GM23338 (cell line): Measurements from ENCODE around the gene DNAH10. TPM values are rescaled to one million over a fixed set of nuclear protein-coding genes. Genes with fewer than 3 reads are reported as not detected.
"Not testable (repeated sequence)": the region's sequence is repeated elsewhere in the genome, so short reads cannot be mapped to it uniquely, and the experiment has no call there.

Experiments
- ATAC-seq: fragments of 200-7000 bp; cut with Tn5 transposase; 3 replicates; pipeline ENCODE4 v1.9.1; 2020
- DNase-seq: peaks from one replicate; pipeline ENCODE4 v3.0.0-alpha.2; 2015; ENCODE audit warnings: low spot score
- H2AFZ ChIP-seq: fragments of 200-600 bp; sonication (generic); 2 replicates; pipeline ENCODE4 v1.8.0; 2016; ENCODE audit warnings: antibody characterized with exemption, mild to moderate bottlenecking, moderate library complexity
- H3F3A ChIP-seq: fragments of 200-600 bp; sonication (generic); replicated peaks from 2 replicates; pipeline ENCODE4 v1.8.0; 2017; ENCODE audit warnings: antibody characterized with exemption, mixed run types, low read depth
- H3K27ac ChIP-seq: fragments of 200-600 bp; sonication (generic); 2 replicates; pipeline ENCODE4 v1.6.1; 2016; ENCODE audit warnings: low read depth
- H3K27me3 ChIP-seq: fragments of 200-600 bp; sonication (generic); 2 replicates; pipeline ENCODE4 v1.8.0; 2016; ENCODE audit warnings: mild to moderate bottlenecking, mixed run types, moderate library complexity; ENCODE audit not compliant: insufficient read depth
- H3K36me3 ChIP-seq: fragments of 200-600 bp; sonication (generic); 2 replicates; pipeline ENCODE4 v1.8.0; 2016; ENCODE audit warnings: mild to moderate bottlenecking; ENCODE audit not compliant: insufficient read depth
- H3K4me1 ChIP-seq: fragments of 200-600 bp; sonication (generic); 2 replicates; pipeline ENCODE4 v1.8.0; 2016; ENCODE audit warnings: mild to moderate bottlenecking, moderate library complexity; ENCODE audit not compliant: insufficient read depth
- H3K4me2 ChIP-seq: fragments of 200-600 bp; sonication (generic); 2 replicates; pipeline ENCODE4 v1.7.1; 2017; ENCODE audit warnings: mixed run types
- H3K4me3 ChIP-seq: fragments of 200-600 bp; sonication (generic); 2 replicates; pipeline ENCODE4 v1.6.1; 2016; ENCODE audit warnings: mixed run types
- H3K79me2 ChIP-seq: fragments of 200-600 bp; sonication (generic); replicated peaks from 2 replicates; pipeline ENCODE4 v1.8.0; 2017; ENCODE audit warnings: mild to moderate bottlenecking; ENCODE audit not compliant: insufficient read depth
- H3K9me2 ChIP-seq: fragments of 200-600 bp; sonication (generic); 2 replicates; pipeline ENCODE4 v1.8.0; 2017; ENCODE audit not compliant: insufficient read depth
- H4K20me1 ChIP-seq: fragments of 200-600 bp; sonication (generic); replicated peaks from 2 replicates; pipeline ENCODE4 v1.8.0; 2017; ENCODE audit warnings: mild to moderate bottlenecking; ENCODE audit not compliant: insufficient read depth
- H3K27ac Mint-ChIP-seq: 2 replicates; pipeline ENCODE4 v1.8.0; 2020; ENCODE audit warnings: inconsistent platforms, mild to moderate bottlenecking, moderate library complexity, mixed read lengths
- H3K27me3 Mint-ChIP-seq: 3 replicates; pipeline ENCODE4 v1.8.0; 2022; ENCODE audit warnings: low read depth, mild to moderate bottlenecking, moderate library complexity, mixed read lengths, inconsistent platforms; ENCODE audit not compliant: insufficient read depth, poor library complexity
- H3K36me3 Mint-ChIP-seq: 3 replicates; pipeline ENCODE4 v1.8.0; 2021; ENCODE audit warnings: low read depth, mild to moderate bottlenecking, inconsistent platforms, moderate library complexity, mixed read lengths
- H3K4me1 Mint-ChIP-seq: 3 replicates; pipeline ENCODE4 v1.8.0; 2020; ENCODE audit warnings: mild to moderate bottlenecking, inconsistent platforms, mixed read lengths
- H3K4me3 Mint-ChIP-seq: 3 replicates; pipeline ENCODE4 v1.8.0; 2021; ENCODE audit warnings: moderate library complexity, mild to moderate bottlenecking, inconsistent platforms, mixed read lengths
- H3K9me3 Mint-ChIP-seq: 3 replicates; pipeline ENCODE4 v1.8.0; 2020; ENCODE audit warnings: moderate library complexity, mild to moderate bottlenecking, inconsistent platforms, mixed read lengths
- EZH2phosphoT487 ChIP-seq: fragments of 200-600 bp; sonication (generic); IDR thresholded peaks from one replicate; pipeline ENCODE4 v1.8.1; 2018; ENCODE audit warnings: antibody characterized with exemption; ENCODE audit not compliant: unreplicated experiment
- JUNB ChIP-seq: IDR thresholded peaks from one replicate; pipeline ENCODE4 v1.6.1; 2016; ENCODE audit warnings: antibody characterized with exemption; ENCODE audit not compliant: unreplicated experiment
- NANOG ChIP-seq: IDR thresholded peaks from 2 replicates; pipeline ENCODE4 v1.6.1; 2016; ENCODE audit warnings: antibody characterized with exemption, borderline replicate concordance
- REST ChIP-seq: IDR thresholded peaks from one replicate; pipeline ENCODE4 v1.6.1; 2018; ENCODE audit warnings: antibody characterized with exemption; ENCODE audit not compliant: unreplicated experiment
- ZNF114 ChIP-seq: fragments of 250-450 bp; sonication (Bioruptor Pico); IDR thresholded peaks from 2 replicates; pipeline ENCODE4 v1.5.0; 2020; ENCODE audit warnings: mild to moderate bottlenecking, moderate library complexity
- ZNF331 ChIP-seq: fragments of 250-450 bp; sonication (Bioruptor Pico); IDR thresholded peaks from 2 replicates; pipeline ENCODE4 v1.5.0; 2020; ENCODE audit warnings: low read depth, mild to moderate bottlenecking, moderate library complexity
- ZNF462 ChIP-seq: fragments of 250-450 bp; sonication (Bioruptor Pico); IDR thresholded peaks from 2 replicates; pipeline ENCODE4 v1.5.0; 2020; ENCODE audit warnings: mild to moderate bottlenecking, moderate library complexity
- polyA plus RNA-seq: library from polyadenylated mRNA; unstranded; fragments of >200 nt; fragmentation: Nextera tagmentation; extraction: Ambion mirVana; gene quantifications from 2 replicates; pipeline ENCODE4 v1.2.1, GENCODE V29; 2016
- total RNA-seq: library from RNA; depleted of rRNA; stranded (reverse); fragments of >200 nt; shearing (Covaris generic); gene quantifications from 2 replicates; pipeline ENCODE4 v1.2.3, GENCODE V29; 2014

Gene DNAH10
- total and polyA plus RNA-seq, 2 experiments from 2014 or later, result 0.03 TPM

GRCh38 chr12:123788541-123788940 lies 26.4 kb downstream of the DNAH10 start (continued):
- TF ChIP-seq REST, result no peak
- TF ChIP-seq ZNF331 (CRISPR knock-in tag), result no peak

GRCh38 chr12:123789422-123789821 lies 27.3 kb downstream of the DNAH10 start:
- not testable (repeated sequence) for H3K4me3 Mint-ChIP-seq, H3K9me2 ChIP-seq, DNase-seq, H3K27ac Mint-ChIP-seq, H3K27me3 Mint-ChIP-seq, H3K36me3 ChIP-seq, H3K4me1 ChIP-seq, H3K9me3 Mint-ChIP-seq, H3K79me2 ChIP-seq, H3F3A ChIP-seq, ATAC-seq, H3K4me2 ChIP-seq, H3K27me3 ChIP-seq, H3K4me3 ChIP-seq, H2AFZ ChIP-seq, H3K4me1 Mint-ChIP-seq, H4K20me1 ChIP-seq, H3K27ac ChIP-seq, H3K36me3 Mint-ChIP-seq

- H3K9me2 ChIP-seq, result no peaks in the 10 kb centered on the region
- H3F3A ChIP-seq, result no peaks in the 10 kb centered on the region
- no peak overlapping the region for H3K4me3 Mint-ChIP-seq
- no peaks in the 10 kb centered on the region for H3K27me3 ChIP-seq
- H3K27ac ChIP-seq, result no peak overlapping the region
- no peaks in the 10 kb centered on the region for H3K36me3 Mint-ChIP-seq
- H3K27me3 Mint-ChIP-seq, result peaks cover 9% of the 10 kb centered on the region
- H3K36me3 ChIP-seq, result no peaks in the 10 kb centered on the region
- no peak overlapping the region for H2AFZ ChIP-seq
- no peak for DNase-seq
- no peaks in the 10 kb centered on the region for H4K20me1 ChIP-seq
- no peaks in the 10 kb centered on the region for H3K4me1 Mint-ChIP-seq
- H3K4me3 ChIP-seq, result no peak overlapping the region
- H3K4me2 ChIP-seq, result no peak overlapping the region
- no peak for ATAC-seq
- no peak overlapping the region for H3K27ac Mint-ChIP-seq
- H3K4me1 ChIP-seq, result no peaks in the 10 kb centered on the region
- no peaks in the 10 kb centered on the region; the same call in 2 of the 3 replicates for H3K9me3 Mint-ChIP-seq
- no peaks in the 10 kb centered on the region for H3K79me2 ChIP-seq
- no peak for TF ChIP-seq EZH2phosphoT487
- TF ChIP-seq JUNB, result no peak
- no peak for TF ChIP-seq ZNF114 (CRISPR knock-in tag)
- TF ChIP-seq ZNF462 (CRISPR knock-in tag), result no peak
- TF ChIP-seq NANOG, result no peak
- TF ChIP-seq ZNF331 (CRISPR knock-in tag), result no peak
Observed at GRCh38 chr12:123790905-123791467, 28.9 kb downstream of the DNAH10 start.
